Colonic mucosa (tissue), 4 donors: ENCODE measurements around the gene SLC6A4. TPM values are rescaled to one million over a fixed set of nuclear protein-coding genes. Genes with fewer than 3 reads are reported as not detected.

Experiments
- DNase-seq: peaks from one replicate; pipeline ENCODE4 v3.0.0-alpha.2; 2020
- H3K27ac ChIP-seq: fragments of 200-600 bp; one replicate; pipeline ENCODE4 v1.8.0; 2021
- H3K27me3 ChIP-seq: fragments of 200-600 bp; one replicate; pipeline ENCODE4 v1.8.0; 2021
- H3K36me3 ChIP-seq: fragments of 200-600 bp; one replicate; pipeline ENCODE4 v1.8.0; 2021
- H3K4me1 ChIP-seq: fragments of 200-600 bp; one replicate; pipeline ENCODE4 v1.8.0; 2021; ENCODE audit warnings: mild to moderate bottlenecking
- H3K4me3 ChIP-seq: fragments of 200-600 bp; one replicate; pipeline ENCODE4 v1.8.0; 2021
- H3K9ac ChIP-seq, 2 donors: one replicate each; pipeline ENCODE4 v1.7.0; 2013; ENCODE audit warnings: control low read depth in 2 of 2, low read depth in 2 of 2, low read length in 2 of 2
- H3K9me3 ChIP-seq: fragments of 200-600 bp; one replicate; pipeline ENCODE4 v1.8.0; 2021
- CTCF ChIP-seq: fragments of 200-600 bp; IDR thresholded peaks from one replicate; pipeline ENCODE4 v1.8.0; 2022; ENCODE audit warnings: antibody characterized with exemption, mild to moderate bottlenecking
- intact Hi-C: fragments of 100-400 bp; cut with DNase I; formaldehyde crosslinking; loops from one replicate; pipeline ENCODE4 v1.14.1; 2022
- total RNA-seq, 2 donors: library from RNA; stranded (reverse); fragmentation: NEBNext Ultra II Directional in 1 of 2; extraction: Animal tissue kit (Norgen Biotek cat#: 25700) in 1 of 2; gene quantifications; one replicate each; pipeline ENCODE4 v1.2.1, GENCODE V29; 2021
- donor health status: healthy.
- donor health status: DM: no; HTN: no; CAD: no.
- donor health status: DM: no; HTN: no; CAD: no.

Gene SLC6A4
- total RNA-seq, 2 donors from 2014 or later = 0.25 to 0.88 TPM

GRCh38 chr17:30236297-30236624, 764 bp upstream of the SLC6A4 start:
- H3K27ac ChIP-seq = no peak overlapping the region
- intact Hi-C loops = loop anchor here (10.0 kb wide), 1 partner anchor 111 kb away; no protein-coding TSS in a partner anchor
- no peak for TF ChIP-seq CTCF

GRCh38 chr17:30234964-30235363, 533 bp downstream of the SLC6A4 start:
- intact Hi-C loops = loop anchor here (10.0 kb wide), 1 partner anchor 110 kb away; no protein-coding TSS in a partner anchor
- no peak for TF ChIP-seq CTCF
- peaks cover 11% of the 10 kb centered on the region for H3K4me1 ChIP-seq
- H3K36me3 ChIP-seq = no peaks in the 10 kb centered on the region
- peak overlapping the region in 1 of 2 donors; percentile 34 for H3K9ac ChIP-seq
- H3K27me3 ChIP-seq = peaks cover 32% of the 10 kb centered on the region
- H3K4me3 ChIP-seq = peak overlapping the region; percentile 26
- H3K27ac ChIP-seq = no peak overlapping the region
- no peaks in the 10 kb centered on the region for H3K9me3 ChIP-seq
- no peak for DNase-seq

More at GRCh38 chr17:30236297-30236624, 764 bp upstream of the SLC6A4 start:
- no peaks in the 10 kb centered on the region for H3K36me3 ChIP-seq
- H3K9ac ChIP-seq = no peak overlapping the region
- H3K4me1 ChIP-seq = peaks cover 11% of the 10 kb centered on the region
- H3K27me3 ChIP-seq = peaks cover 32% of the 10 kb centered on the region
- peak overlapping the region; percentile 26 for H3K4me3 ChIP-seq
- DNase-seq = no peak
- H3K9me3 ChIP-seq = no peaks in the 10 kb centered on the region

- Histone ChIP-seq H3K4me3 (no peak overlapping the region), H3K27me3 (peaks cover 32% of the 10 kb centered on the region), H3K4me1 (peaks cover 11% of the 10 kb centered on the region)
Measured at GRCh38 chr17:30234296-30234695, 1.2 kb downstream of the SLC6A4 start.

GRCh38 chr17:30232824-30233427, 2.6 kb downstream of the SLC6A4 start:
- TF ChIP-seq CTCF = no peak
- DNase-seq = no peak
- H3K9me3 ChIP-seq = no peaks in the 10 kb centered on the region
- H3K27me3 ChIP-seq = peaks cover 24% of the 10 kb centered on the region
- H3K36me3 ChIP-seq = no peaks in the 10 kb centered on the region
- no peak overlapping the region for H3K9ac ChIP-seq
- no peak overlapping the region for H3K4me3 ChIP-seq
- peaks cover 11% of the 10 kb centered on the region for H3K4me1 ChIP-seq
- intact Hi-C loops = loop anchor here (10.0 kb wide), 1 partner anchor 108 kb away; no protein-coding TSS in a partner anchor
- H3K27ac ChIP-seq = no peak overlapping the region

More at GRCh38 chr17:30234296-30234695, 1.2 kb downstream of the SLC6A4 start:
- no peak overlapping the region for H3K9ac ChIP-seq
- intact Hi-C loops = loop anchor here (10.0 kb wide), 1 partner anchor 109 kb away; no protein-coding TSS in a partner anchor
- H3K27ac ChIP-seq = no peak overlapping the region
- H3K9me3 ChIP-seq = no peaks in the 10 kb centered on the region
- no peaks in the 10 kb centered on the region for H3K36me3 ChIP-seq
- DNase-seq = no peak
- no peak for TF ChIP-seq CTCF

GRCh38 chr17:30232015-30232823, 3.3 kb downstream of the SLC6A4 start:
- H3K4me3 ChIP-seq = no peak overlapping the region
- no peaks in the 10 kb centered on the region for H3K9me3 ChIP-seq
- peaks cover 11% of the 10 kb centered on the region for H3K4me1 ChIP-seq
- TF ChIP-seq CTCF = no peak
- no peak overlapping the region for H3K9ac ChIP-seq
- no peak overlapping the region for H3K27ac ChIP-seq
- no peak for DNase-seq
- intact Hi-C loops = loop anchor here (10.0 kb wide), 1 partner anchor 107 kb away; no protein-coding TSS in a partner anchor
- no peaks in the 10 kb centered on the region for H3K36me3 ChIP-seq
- H3K27me3 ChIP-seq = peaks cover 17% of the 10 kb centered on the region
